Amniotic epithelial cell (primary cell): ENCODE measurements around the gene CALD1.
A peak's percentile ranks its signal among the peaks of the same experiment; 100 is the strongest.

ENCODE experiments used
- DNase-seq: peaks from one replicate; pipeline ENCODE4 v3.0.0-alpha.2; 2010; ENCODE audit warnings: low read depth

Gene CALD1

GRCh38 chr7:134764365-134764764 is 15.1 kb upstream of the CALD1 start:
- DNase-seq, result no peak

GRCh38 chr7:134766779-134767519 is 12.5 kb upstream of the CALD1 start:
- peak; percentile 54 for DNase-seq

GRCh38 chr7:134767520-134768168 is 11.8 kb upstream of the CALD1 start:
- no peak for DNase-seq

- DNase-seq, result no peak
These were observed 11.2 kb upstream of the CALD1 start for GRCh38 chr7:134768243-134768642.

GRCh38 chr7:134770676-134771075 is 8.8 kb upstream of the CALD1 start:
- no peak for DNase-seq

GRCh38 chr7:134771111-134771510 is 8.3 kb upstream of the CALD1 start:
- DNase-seq, result no peak

- DNase-seq, result no peak
These were observed 7.5 kb upstream of the CALD1 start for GRCh38 chr7:134771889-134772288.

GRCh38 chr7:134772401-134772800 is 7.0 kb upstream of the CALD1 start:
- DNase-seq, result no peak

- no peak for DNase-seq
These were observed 6.3 kb upstream of the CALD1 start for GRCh38 chr7:134773164-134773563.

- no peak for DNase-seq
These were observed 5.3 kb upstream of the CALD1 start for GRCh38 chr7:134774119-134774518.

- peak; percentile 32 for DNase-seq
These were observed 2.0 kb upstream of the CALD1 start for GRCh38 chr7:134777470-134777869.

- DNase-seq, result peak; percentile 83
These were observed 1.4 kb upstream of the CALD1 start for GRCh38 chr7:134777908-134778580.

- DNase-seq, result no peak
These were observed 269 bp downstream of the CALD1 start for GRCh38 chr7:134779741-134780065.

GRCh38 chr7:134780166-134780828 is 863 bp downstream of the CALD1 start:
- DNase-seq, result peak; percentile 48

GRCh38 chr7:134781171-134781570 is 1.7 kb downstream of the CALD1 start:
- peak; percentile 41 for DNase-seq

GRCh38 chr7:134782121-134782623 is 2.7 kb downstream of the CALD1 start:
- DNase-seq, result peak; percentile 68

- DNase-seq, result no peak
These were observed 4.0 kb downstream of the CALD1 start for GRCh38 chr7:134783294-134784069.

- no peak for DNase-seq
These were observed 5.0 kb downstream of the CALD1 start for GRCh38 chr7:134784251-134785049.

- DNase-seq, result peak; percentile 46
These were observed 6.4 kb downstream of the CALD1 start for GRCh38 chr7:134785842-134786241.

GRCh38 chr7:134787064-134787463 is 7.6 kb downstream of the CALD1 start:
- no peak for DNase-seq

GRCh38 chr7:134787720-134788119 is 8.3 kb downstream of the CALD1 start:
- DNase-seq, result no peak
